Posterior cingulate gyrus (tissue), 11 donors: ENCODE data around the gene DNAJC13.

Source experiments
- DNase-seq, 10 donors: peaks; one replicate each; pipeline versions ENCODE4 v3.0.0 to v3.0.0-alpha.2; 2020 to 2021; ENCODE audit warnings: mixed read lengths in 3 of 10
- intact Hi-C: fragments of 100-400 bp; cut with DNase I; formaldehyde crosslinking; loops from one replicate; pipeline ENCODE4 v1.15.1; 2023

DNAJC13 gene

GRCh38 chr3:132456571-132456970 is 39.3 kb downstream of the DNAJC13 start:
- DNase-seq, result no peak
- intact Hi-C loops, result no loop called here

GRCh38 chr3:132457286-132457685 is 40.0 kb downstream of the DNAJC13 start:
- intact Hi-C loops, result no loop called here
- DNase-seq, result no peak

GRCh38 chr3:132459551-132459950 is 42.2 kb downstream of the DNAJC13 start:
- DNase-seq, result no peak
- intact Hi-C loops, result no loop called here

GRCh38 chr3:132461544-132461943 is 44.2 kb downstream of the DNAJC13 start:
- DNase-seq, result no peak
- intact Hi-C loops, result no loop called here

- no peak for DNase-seq
- intact Hi-C loops, result no loop called here
These were observed 46.8 kb downstream of the DNAJC13 start for GRCh38 chr3:132464066-132464465.

- no peak for DNase-seq
These were observed 52.0 kb downstream of the DNAJC13 start for GRCh38 chr3:132469326-132469725.

GRCh38 chr3:132486099-132486498 is 68.8 kb downstream of the DNAJC13 start:
- intact Hi-C loops, result no loop called here
- no peak for DNase-seq

More at GRCh38 chr3:132469326-132469725, 52.0 kb downstream of the DNAJC13 start:
- intact Hi-C loops, result no loop called here

- DNase-seq, result no peak
- intact Hi-C loops, result no loop called here
These were observed 70.8 kb downstream of the DNAJC13 start for GRCh38 chr3:132488151-132488550.

- intact Hi-C loops, result no loop called here
- DNase-seq, result no peak
These were observed 81.8 kb downstream of the DNAJC13 start for GRCh38 chr3:132499071-132499470.

GRCh38 chr3:132503559-132503958 is 86.3 kb downstream of the DNAJC13 start:
- intact Hi-C loops, result no loop called here
- DNase-seq, result no peak

GRCh38 chr3:132504375-132504933 is 87.2 kb downstream of the DNAJC13 start:
- no peak for DNase-seq
- intact Hi-C loops, result no loop called here

GRCh38 chr3:132507657-132508056 is 90.4 kb downstream of the DNAJC13 start:
- intact Hi-C loops, result no loop called here
- DNase-seq, result no peak

- intact Hi-C loops, result no loop called here
- DNase-seq, result no peak
These were observed 91.8 kb downstream of the DNAJC13 start for GRCh38 chr3:132509096-132509495.

GRCh38 chr3:132509506-132509905 is 92.2 kb downstream of the DNAJC13 start:
- no peak for DNase-seq
- intact Hi-C loops, result no loop called here

- intact Hi-C loops, result no loop called here
- no peak for DNase-seq
These were observed 95.8 kb downstream of the DNAJC13 start for GRCh38 chr3:132513057-132513456.

GRCh38 chr3:132517311-132517710 is 100.0 kb downstream of the DNAJC13 start:
- no peak for DNase-seq
- intact Hi-C loops, result no loop called here

GRCh38 chr3:132519914-132520313 is 102.6 kb downstream of the DNAJC13 start:
- no peak for DNase-seq
- intact Hi-C loops, result no loop called here

- no peak for DNase-seq
- intact Hi-C loops, result no loop called here
These were observed 104.6 kb downstream of the DNAJC13 start for GRCh38 chr3:132521901-132522300.

- DNase-seq, result no peak
- intact Hi-C loops, result no loop called here
These were observed 105.1 kb downstream of the DNAJC13 start for GRCh38 chr3:132522353-132522752.

- no peak for DNase-seq
These were observed 113.3 kb downstream of the DNAJC13 start for GRCh38 chr3:132530624-132531023.

GRCh38 chr3:132535575-132536441 is 118.5 kb downstream of the DNAJC13 start:
- peak in 6 of 10 donors; percentile 29 to 87 (median 56) for DNase-seq
- intact Hi-C loops, result loop anchor here (1.0 kb wide), 1 partner anchor 106 kb away; no protein-coding TSS in a partner anchor

More at GRCh38 chr3:132530624-132531023, 113.3 kb downstream of the DNAJC13 start:
- intact Hi-C loops, result no loop called here
